Upper lobe of right lung (tissue), 1 donor: ENCODE results near the gene PBX1. TPM values are rescaled to one million over a fixed set of nuclear protein-coding genes. Genes with fewer than 3 reads are reported as not detected.

Experiments used
- ATAC-seq: fragments of 200-7000 bp; cut with Tn5 transposase; one replicate; pipeline ENCODE4 v1.9.1; 2020; ENCODE audit warnings: mild to moderate bottlenecking, moderate library complexity
- DNase-seq: peaks from one replicate; pipeline ENCODE4 v3.0.0-alpha.2; 2020
- H3K27ac ChIP-seq: fragments of 200-600 bp; one replicate; pipeline ENCODE4 v1.8.0; 2022
- H3K27me3 ChIP-seq: fragments of 200-600 bp; one replicate; pipeline ENCODE4 v1.8.0; 2022; ENCODE audit warnings: mild to moderate bottlenecking
- H3K36me3 ChIP-seq: fragments of 200-600 bp; one replicate; pipeline ENCODE4 v1.8.0; 2022
- H3K4me1 ChIP-seq: fragments of 200-600 bp; one replicate; pipeline ENCODE4 v1.8.0; 2022
- H3K4me3 ChIP-seq: fragments of 200-600 bp; one replicate; pipeline ENCODE4 v1.8.0; 2022; ENCODE audit warnings: mild to moderate bottlenecking
- H3K9me3 ChIP-seq: fragments of 200-600 bp; one replicate; pipeline ENCODE4 v1.8.0; 2022
- intact Hi-C: fragments of 100-400 bp; cut with DNase I; formaldehyde crosslinking; loops from one replicate; pipeline ENCODE4 v1.11.0; 2022
- total RNA-seq: library from RNA; stranded (reverse); fragmentation: NEBNext Ultra II Directional; extraction: Animal tissue kit (Norgen Biotek cat#: 25700); gene quantifications from one replicate; pipeline ENCODE4 v1.2.1, GENCODE V29; 2021
- TF ChIP-seq, protein P1 (sequence below): fragments of 200-600 bp; IDR thresholded peaks from one replicate; pipeline ENCODE4 v1.8.0; 2022; ENCODE audit warnings: antibody characterized with exemption
- donor health status: DM: no; HTN: yes; CAD: no; lungs with severe emphysema.

The PBX1 gene
- total RNA-seq, 1 donor from 2014 or later = 56.7 TPM

DNA sequence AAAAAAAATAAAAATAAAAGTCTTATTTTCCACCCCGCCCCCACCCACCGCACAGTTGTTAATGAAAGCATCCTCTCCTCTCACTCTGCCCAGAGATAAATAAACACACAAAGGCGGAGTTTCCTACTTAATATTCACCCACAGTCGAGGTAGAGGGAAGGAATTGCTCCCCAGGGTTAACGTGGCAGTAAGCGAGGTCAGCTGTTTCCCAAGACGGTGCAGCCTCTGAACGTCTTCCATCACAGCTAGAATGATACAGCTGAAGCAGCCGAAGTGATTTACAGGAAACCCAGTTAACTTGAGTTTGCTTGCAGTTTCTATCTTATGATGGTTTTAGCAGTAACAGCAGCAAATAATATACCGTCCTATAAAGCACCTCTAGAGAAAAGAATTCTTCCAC, 283.9 kb downstream of the PBX1 start:
- Histone ChIP-seq H3K36me3 (peaks cover 15% of the 10 kb centered on the region), H3K9me3 (no peaks in the 10 kb centered on the region), H3K4me3 (no peak overlapping the region), H3K27me3 (no peaks in the 10 kb centered on the region), H3K27ac (no peak overlapping the region), H3K4me1 (peaks cover 2% of the 10 kb centered on the region)
- ATAC-seq (no peak), DNase-seq (no peak)
- TF ChIP-seq, protein P1, sequence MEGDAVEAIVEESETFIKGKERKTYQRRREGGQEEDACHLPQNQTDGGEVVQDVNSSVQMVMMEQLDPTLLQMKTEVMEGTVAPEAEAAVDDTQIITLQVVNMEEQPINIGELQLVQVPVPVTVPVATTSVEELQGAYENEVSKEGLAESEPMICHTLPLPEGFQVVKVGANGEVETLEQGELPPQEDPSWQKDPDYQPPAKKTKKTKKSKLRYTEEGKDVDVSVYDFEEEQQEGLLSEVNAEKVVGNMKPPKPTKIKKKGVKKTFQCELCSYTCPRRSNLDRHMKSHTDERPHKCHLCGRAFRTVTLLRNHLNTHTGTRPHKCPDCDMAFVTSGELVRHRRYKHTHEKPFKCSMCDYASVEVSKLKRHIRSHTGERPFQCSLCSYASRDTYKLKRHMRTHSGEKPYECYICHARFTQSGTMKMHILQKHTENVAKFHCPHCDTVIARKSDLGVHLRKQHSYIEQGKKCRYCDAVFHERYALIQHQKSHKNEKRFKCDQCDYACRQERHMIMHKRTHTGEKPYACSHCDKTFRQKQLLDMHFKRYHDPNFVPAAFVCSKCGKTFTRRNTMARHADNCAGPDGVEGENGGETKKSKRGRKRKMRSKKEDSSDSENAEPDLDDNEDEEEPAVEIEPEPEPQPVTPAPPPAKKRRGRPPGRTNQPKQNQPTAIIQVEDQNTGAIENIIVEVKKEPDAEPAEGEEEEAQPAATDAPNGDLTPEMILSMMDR = no peak
- intact Hi-C loops = no loop called here

DNA sequence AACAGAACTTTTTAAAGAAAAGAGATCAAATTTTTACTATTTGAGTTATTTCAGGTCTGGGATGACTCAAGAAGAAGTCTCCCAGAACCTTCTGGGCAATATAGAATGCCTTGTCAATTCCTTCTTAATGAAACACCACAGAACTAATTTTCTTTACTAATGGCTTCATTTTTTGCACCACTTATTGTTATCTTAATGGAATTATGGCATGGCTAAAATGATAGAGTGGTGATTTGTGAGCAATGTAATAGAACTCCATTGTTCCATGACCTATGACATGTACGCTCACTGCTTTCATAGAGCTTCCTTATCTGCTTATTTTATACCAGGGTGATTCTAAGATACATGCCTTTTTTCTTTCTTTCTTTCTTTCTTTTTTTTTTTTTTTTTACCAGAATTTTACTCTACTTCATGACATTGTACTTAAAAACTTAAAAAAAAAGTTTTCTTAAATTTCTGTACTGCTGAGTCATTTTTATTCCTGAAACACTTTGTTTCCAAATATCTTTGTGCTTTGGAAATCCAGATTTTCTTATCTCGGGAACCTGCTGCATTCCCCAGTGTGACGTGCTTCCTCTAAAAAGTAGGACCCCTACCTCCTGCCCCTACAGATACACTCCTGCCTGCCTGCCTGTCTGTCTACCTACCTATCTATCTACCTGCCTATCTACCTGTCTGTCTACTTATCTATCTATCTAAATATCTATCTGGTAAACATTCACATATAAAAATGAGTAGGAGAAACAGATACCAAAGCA, 284.9 kb downstream of the PBX1 start:
- no peak for ATAC-seq

DNA sequence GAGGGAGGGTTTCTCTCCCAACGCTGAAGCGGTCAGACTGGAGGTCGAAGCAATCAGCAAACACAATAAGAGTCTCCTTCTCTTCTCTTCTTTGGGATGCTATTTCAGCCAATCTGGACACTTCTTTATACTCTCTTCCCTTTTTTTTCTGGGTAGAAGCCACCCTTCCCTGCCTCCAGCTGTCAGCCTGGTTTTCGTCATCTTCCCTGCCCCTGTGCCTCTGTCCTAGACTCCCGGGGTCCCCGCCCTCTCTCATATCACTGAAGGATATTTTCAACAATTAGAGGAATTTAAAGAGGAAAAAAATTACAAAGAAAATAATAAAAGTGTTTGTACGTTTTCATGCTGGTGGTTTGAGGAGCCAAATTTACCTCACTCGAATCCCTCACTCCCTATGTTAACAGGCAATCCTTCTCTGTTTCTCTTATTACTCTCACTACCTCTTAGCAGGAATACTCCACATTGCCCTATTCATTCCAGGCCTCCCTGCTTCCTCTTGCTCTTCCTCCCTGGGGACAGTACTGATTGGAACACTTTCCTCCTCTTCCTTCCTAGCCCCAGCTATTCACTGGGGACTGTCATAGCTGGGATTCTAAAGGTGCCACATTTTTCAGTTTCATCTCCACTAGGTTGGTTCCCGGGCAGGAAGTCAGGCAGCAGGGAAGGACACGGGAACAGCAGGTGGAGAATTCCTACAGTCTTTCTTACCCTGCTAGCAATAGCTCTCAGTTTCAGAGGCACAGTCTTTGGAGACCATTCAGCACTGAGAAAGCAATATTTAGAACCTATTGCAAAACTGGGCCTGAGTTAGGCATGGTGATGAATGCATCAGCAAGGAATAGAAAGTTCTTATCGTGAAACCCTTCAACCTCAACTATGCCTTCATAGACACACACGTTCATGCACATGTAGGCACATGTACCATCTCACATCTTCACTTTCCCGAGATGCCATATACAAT, 288.0 kb downstream of the PBX1 start:
- DNase-seq (no peak), ATAC-seq (no peak)
- intact Hi-C loops = no loop called here
- Histone ChIP-seq H3K27me3 (no peaks in the 10 kb centered on the region), H3K27ac (no peak overlapping the region), H3K4me1 (peaks cover 2% of the 10 kb centered on the region), H3K36me3 (peaks cover 24% of the 10 kb centered on the region), H3K4me3 (no peak overlapping the region), H3K9me3 (no peaks in the 10 kb centered on the region)
- TF ChIP-seq, protein P1 = no peak

More for the DNA sequence above, 284.9 kb downstream of the PBX1 start:
- H3K36me3 ChIP-seq = peaks cover 24% of the 10 kb centered on the region
- H3K4me1 ChIP-seq = peaks cover 2% of the 10 kb centered on the region
- intact Hi-C loops = no loop called here
- H3K27me3 ChIP-seq = no peaks in the 10 kb centered on the region
- H3K9me3 ChIP-seq = no peaks in the 10 kb centered on the region
- no peak overlapping the region for H3K4me3 ChIP-seq
- no peak overlapping the region for H3K27ac ChIP-seq
- no peak for DNase-seq
- TF ChIP-seq, protein P1 = no peak

DNA sequence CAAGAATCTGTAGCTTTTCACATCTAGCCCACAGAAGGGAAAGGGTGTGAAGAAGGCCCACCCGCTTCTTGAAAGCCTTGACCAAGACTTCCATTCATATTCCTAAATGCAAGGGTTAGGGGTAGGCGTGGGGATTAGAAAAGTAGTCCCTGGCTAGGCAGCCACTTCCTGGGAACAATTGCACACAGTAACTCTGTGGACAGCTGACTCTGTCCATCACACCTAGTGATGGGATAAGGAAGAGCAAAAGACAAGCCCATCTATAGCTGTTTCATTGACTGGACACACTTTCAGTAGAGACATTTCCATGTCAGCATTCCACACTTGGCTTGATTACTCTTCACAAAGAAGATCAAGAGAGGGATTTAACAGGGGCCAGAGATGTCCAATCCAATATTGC, 294.2 kb downstream of the PBX1 start:
- intact Hi-C loops = no loop called here
- Histone ChIP-seq H3K27ac (no peak overlapping the region), H3K4me3 (no peak overlapping the region), H3K27me3 (no peaks in the 10 kb centered on the region), H3K4me1 (no peaks in the 10 kb centered on the region), H3K36me3 (peaks cover 6% of the 10 kb centered on the region), H3K9me3 (no peaks in the 10 kb centered on the region)
- TF ChIP-seq, protein P1 = no peak
- no peak for ATAC-seq
- DNase-seq = no peak

DNA sequence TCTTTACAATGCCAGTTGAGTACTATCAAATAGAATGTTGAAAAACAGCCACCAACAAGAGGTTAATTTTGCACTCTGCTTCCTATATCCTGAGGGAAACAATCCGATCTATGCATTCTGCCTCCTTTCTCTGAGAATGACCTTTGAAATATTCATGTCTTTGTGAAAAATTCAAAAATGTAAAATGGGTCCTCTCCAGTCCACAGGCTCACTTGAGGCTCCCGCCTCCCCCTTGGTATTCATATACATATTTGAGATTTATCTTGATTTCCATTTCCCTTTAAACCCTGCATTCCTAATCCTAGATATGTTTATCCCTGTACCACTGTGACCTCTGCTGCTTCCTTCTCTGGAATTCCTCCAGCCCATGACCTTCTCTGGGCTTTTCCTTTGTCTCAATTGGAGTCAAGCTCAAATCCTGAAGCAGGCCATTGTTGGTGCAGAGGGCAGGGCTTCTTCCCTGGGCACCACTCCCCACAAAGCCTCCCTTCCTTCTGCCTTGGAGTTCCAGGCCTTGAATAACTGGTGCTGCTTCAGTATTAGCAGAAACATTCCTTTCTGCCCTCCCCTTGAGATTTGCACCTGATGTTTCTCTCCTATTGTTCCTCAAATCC, 296.8 kb downstream of the PBX1 start:
- TF ChIP-seq, protein P1 = no peak
- H3K27ac ChIP-seq = no peak overlapping the region
- DNase-seq = no peak
- no peak for ATAC-seq
- no peaks in the 10 kb centered on the region for H3K36me3 ChIP-seq
- H3K4me1 ChIP-seq = no peaks in the 10 kb centered on the region
- intact Hi-C loops = no loop called here
- no peaks in the 10 kb centered on the region for H3K27me3 ChIP-seq
- no peak overlapping the region for H3K4me3 ChIP-seq
- no peaks in the 10 kb centered on the region for H3K9me3 ChIP-seq
